Measurements from ENCODE around the gene IQCN.

DNA sequence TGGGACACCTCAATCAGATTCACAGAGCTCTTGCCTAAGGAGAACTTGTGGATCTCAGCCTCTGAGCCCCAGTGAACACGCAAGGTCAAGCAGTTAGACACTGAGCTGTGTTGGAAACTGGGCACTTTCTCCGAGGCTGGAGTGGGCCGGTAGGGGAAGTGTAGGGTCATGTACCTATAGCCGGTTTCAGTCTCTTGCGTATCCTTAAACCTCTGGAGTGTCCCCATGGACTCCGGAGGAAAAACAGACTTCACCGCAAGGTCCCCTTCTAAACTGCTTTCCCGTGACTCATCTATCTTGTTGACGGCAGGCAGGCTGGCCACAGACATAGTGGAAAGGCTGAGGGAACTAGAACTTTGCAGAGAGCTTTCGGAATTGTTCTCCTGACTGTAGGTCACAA, 11.3 kb downstream of the IQCN start:
- TF ChIP-seq POLR2A (IDR thresholded peaks at IDR 0.05) (no peak), EP300 (IDR thresholded peaks at IDR 0.05) (no peak)

Data from sigmoid colon (tissue), 4 donors.